NK-92 treated with Interleukin-12 subunit alpha and Interleukin-12 subunit beta, amount 100 ng/mL, for 24 hours (cell line): ENCODE results near the gene TMEM45B.
"Not testable (repeated sequence)": the region's sequence is repeated elsewhere in the genome, so short reads cannot be mapped to it uniquely, and the experiment has no call there.

Experiments
- DNase-seq: peaks from one replicate; lab custom pipeline; 2025; lab: John Stamatoyannopoulos, UW

The TMEM45B gene

DNA sequence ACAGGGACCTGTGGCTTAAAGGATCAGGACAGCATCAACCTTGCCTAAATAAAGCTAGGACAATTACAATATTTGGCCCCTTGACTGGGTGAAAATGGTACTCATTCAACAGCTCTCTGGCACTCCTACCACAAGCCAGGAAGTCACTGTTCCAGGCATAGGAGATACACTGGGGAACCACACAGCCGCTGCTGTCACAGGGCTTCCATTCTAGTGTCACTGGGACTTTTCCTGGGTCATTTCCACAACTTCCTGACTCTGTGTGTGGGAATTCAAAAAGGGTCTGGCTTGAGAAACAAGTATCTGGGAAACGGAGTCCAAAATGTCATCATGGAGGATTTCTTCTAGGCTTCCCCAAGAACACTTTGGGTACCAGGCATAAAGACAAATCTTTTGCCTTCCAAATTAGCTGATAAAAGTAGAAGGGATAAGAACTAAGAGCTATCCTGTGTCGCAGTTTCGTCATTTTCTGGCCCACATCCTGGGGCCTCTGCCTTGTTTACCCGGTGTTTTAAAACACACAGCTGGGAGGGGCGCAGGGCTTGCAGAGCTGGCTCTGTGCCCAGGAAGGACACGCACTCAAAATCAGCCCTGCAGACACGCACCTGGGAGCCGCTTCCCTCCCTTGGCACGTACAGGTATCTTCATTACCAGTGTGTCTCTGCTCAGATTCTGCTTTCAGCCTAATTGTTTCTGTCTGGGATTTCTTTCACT, 38.0 kb downstream of the TMEM45B start:
- peak; percentile 11 for DNase-seq

DNA sequence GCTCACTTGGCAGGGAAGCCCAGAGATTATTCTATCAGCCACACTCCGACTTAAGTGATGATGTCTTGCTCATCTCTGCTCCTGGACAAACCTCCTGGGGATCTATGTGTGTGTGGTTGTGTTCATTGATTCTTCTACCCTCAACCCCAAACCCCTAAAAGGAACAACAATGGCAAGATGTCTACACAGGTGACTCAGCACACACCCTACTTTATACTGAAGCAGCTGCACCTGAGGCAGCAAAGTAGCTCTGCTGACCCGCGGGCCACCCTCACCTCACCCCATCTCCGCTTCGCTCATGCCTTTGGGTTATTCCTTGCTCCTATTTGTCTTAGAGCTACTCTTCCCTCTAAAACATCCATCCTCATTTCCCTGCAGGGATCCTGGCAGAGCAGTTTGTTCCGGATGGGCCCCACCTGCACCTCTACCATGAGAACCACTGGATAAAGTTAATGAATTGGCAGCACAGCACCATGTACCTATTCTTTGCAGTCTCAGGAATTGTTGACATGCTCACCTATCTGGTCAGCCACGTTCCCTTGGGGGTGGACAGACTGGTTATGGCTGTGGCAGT, 38.7 kb downstream of the TMEM45B start:
- DNase-seq: no peak

DNA sequence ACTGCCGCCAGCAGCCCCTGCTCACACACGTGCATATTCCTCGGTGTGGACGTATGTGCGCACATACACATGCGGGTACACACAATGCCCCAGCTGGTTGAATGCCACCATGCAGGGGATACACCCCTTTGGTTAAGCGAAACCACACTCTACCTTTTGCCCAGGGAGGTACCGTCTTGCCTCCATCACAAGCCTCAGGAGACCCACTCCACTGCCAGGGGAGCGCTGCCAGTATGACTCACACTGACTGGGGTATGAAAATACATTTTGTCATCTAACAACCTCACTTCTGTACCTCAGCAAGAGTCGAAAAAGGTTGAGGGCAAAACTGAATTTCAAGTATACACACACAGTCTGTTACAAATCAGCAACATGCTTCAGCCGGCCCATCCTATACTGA, 39.4 kb downstream of the TMEM45B start:
- DNase-seq: no peak

DNA sequence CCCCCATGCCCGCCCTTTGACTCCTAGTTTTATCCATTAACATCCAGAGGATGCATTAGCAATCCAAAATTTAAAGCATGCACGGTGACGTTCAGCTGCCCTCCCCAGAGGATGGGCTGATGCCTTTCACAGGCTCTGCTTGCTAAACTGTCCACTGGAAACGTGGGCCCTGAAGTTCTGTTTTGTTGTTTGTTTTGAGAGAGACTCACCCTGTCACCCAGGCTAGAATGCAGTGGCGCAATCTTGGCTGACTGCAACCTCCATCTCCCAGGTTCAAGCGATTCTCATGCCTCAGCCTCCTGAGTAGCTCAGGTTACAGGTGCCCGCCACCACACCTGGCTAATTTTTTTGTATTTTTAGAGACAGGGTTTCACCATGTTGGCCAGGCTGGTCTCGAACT, 40.4 kb downstream of the TMEM45B start:
- no peak for DNase-seq

DNA sequence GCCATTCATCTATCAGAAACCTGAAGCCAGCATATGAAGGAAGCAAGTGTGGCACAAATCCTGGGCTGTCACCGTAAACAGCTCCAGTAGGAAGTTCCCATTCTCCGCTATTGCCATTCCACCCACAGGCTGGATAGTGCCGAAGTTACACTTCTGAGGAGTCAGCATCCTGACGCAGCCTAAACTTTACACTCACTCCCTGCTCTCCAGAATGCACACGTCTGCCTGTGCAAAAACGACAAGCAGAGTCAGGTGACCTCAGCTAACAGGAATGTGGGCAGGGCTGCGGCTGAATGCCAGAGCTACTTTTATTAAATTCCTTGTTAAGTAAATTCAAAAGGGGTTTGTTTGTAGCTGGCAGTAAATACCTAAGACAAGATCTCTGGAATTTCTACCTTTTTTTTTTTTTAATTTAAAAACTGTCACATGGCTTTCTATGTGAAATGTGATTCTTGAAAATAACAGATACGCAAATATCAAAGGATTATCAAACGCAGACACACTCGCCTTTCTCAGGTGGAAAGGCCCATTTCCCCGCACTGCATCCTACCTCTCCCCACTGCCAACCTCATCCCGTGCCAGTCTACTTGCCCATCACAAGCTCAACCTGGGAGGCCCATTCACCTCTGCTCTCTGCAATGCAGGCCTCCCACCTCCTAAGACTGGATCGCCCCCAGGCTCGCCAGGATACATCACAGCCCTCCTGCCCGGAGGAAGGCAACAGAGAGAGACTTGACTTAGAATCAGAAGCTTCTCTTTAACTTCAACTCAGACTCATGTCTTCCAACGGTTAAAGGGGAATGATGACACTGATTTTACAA, 46.3 kb downstream of the TMEM45B start:
- no peak for DNase-seq

DNA sequence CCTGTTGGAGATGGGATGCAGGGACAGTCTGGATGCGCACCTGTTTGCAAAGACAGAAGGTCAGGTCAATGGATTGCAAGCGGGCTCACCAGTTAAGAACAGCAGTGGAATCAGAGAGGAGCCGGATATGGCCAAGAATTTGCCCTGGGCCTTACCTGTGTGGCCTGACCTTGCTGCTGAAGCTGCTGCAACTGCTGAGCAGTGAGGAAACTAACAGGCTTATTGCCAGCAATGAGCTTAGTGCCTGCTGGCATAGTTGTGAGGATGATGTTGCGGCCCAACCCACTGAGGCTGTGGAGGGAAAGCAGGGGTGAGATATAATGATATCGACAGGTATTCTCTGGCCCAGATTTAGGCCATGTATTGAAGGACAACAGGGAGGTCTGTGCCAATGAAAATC, 49.2 kb downstream of the TMEM45B start:
- no peak for DNase-seq

DNA sequence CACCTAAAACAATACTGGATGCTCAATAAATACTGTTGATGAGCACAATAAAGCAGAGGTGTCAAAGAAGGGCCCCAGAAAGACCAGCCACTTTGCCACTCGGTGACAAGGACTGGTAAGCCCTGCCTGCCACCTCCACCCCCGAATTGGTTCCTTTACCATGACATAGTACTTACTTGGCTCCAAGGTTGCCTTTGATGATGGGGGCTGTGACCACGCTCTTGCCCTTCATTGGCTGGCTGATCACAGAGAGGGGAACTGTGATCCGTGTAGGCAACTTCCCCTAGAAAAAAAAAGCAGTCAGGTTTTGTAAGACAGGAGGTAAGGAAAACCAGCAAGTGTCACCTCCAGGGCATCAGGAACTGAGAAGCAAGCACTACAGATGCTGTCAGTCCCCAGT, 50.1 kb downstream of the TMEM45B start:
- DNase-seq: no peak

DNA sequence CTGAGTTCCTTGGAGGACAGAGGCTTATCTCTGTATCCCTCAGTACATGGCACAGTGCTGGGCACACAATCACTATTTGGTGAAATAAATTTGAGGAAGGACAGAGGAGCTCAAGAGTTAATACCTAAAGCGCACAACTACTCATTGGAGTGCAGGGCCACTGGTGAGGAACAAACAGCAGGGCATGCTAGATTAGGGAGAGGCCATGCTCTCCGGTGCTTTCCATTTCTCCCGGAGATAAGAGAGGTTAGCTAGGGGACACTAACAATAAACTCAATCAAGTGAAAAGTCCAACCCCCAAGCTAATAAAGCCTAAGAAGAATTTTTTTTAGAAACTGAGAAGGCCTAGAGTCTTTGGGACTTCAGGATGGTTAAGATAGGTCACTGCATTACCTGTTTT, 50.7 kb downstream of the TMEM45B start:
- DNase-seq: no peak

DNA sequence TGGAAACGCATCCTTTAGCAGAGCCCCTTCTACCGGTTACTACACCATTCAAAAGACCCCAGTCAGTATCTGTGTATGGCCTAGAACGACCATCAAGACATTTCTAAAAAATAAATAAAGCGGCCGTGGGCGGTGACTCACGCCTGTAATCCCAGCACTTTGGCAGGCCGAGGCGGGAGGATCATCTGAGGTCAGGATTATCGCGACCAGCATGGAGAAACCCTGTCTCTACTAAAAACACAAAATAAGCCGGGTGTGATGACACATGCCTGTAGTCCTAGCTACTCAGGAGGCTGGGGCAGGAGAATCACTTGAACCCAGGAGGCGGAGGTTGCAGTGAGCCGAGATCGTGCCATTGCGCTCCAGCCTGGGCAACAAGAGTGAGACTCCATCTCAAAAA, 53.0 kb downstream of the TMEM45B start:
- DNase-seq: not testable (repeated sequence)

DNA sequence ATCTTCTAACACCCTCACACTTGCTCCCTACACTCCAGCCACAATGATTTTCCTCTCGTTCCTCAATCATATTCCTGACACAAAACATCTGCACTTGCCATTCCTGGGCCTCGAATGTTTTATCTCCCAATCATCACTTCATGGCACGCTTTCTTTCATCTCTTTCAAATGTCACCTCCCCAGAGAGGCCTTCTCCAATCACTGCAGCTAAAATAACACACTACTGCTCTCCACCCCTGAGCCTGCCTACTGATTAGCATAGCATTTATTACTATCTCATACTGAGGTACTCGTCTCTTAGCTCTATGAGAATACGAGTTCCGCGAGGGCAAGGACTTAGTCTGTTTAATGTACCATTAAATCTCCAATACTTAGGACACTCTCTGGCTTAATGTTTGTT, 56.3 kb downstream of the TMEM45B start:
- DNase-seq: no peak

DNA sequence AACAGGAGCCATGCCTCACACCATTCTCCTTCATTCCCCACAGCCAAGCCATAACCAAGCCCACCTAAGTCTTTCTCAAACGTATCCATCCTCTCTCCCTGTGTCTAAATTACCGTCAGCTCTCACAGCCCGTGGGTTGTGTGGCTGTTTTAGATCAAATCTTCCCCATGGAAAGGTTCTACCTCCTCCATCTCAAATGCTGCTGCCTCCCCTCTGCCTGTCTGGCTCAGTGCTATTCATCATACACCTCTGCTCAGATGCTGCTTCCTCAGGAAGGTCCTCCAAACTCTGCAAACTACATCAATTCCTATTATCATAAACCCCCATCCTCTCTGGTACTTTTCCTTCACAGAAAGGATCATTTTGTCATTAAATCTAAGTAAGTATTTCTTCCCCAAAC, 64.7 kb downstream of the TMEM45B start:
- DNase-seq: no peak

DNA sequence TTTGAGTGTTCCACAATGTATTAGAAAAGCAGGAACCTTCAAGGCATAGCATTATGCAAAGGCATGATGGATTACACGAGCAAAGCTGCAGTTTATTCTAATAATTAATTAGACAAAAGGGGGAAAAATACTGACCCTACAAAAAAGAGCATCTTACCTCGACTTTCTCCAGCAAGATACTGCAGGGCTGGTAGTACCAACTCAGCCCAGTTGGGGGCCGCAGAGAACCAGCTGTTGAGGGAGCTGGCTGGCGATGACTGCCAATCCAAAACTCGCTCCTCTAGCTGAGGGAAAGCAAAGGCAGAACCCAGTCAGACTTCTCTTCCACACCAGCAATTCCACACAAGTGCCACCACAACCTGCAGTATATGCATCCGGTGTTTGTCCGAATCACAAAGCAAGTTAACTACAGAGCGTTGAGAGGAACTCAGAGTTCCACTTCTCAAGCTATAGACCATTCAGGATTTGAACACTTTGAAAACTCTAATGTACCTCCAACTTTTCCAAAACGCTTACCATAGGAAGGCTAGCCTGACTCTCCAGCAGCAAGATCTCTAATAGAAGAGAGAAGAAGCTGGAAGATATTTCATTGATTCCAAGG, 66.0 kb downstream of the TMEM45B start:
- DNase-seq: no peak

DNA sequence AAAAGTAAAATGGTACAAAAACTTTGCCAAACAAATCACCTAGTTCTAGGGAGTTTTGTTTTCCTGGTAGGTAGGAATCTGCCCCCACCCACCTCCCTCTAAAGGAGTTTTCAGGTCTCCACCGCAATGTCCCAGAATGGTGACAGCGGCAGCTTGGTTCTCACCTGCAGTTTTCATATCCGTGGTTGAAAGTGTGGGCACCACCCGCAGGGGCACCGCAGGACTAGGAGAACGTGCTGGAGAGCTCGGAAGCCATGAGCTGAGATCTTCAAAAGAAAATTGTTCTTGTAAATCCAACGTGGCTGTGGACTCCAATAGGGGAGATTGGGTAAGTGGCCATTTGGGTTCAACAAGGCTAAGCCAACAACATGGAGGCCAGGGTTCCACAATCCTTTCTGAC, 68.9 kb downstream of the TMEM45B start:
- DNase-seq: no peak

DNA sequence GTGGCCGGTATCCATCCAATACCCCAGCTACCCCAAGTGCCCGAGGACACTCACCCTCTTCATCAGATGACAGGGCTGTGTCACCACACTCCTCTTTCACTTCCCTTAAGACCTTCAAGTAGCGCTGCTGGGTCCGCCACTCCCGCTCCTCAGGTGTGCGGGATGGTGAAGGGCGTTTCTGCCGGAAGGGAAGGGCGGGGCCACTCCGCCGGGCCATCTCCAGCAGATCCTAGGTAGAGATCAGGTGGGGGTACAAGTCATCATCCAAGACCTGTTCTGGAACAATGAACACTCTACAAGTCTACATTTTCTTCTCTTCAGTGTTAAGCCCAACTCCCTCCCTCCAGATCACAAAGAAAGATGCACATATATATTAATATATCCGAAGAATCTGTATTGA, 69.7 kb downstream of the TMEM45B start:
- no peak for DNase-seq

DNA sequence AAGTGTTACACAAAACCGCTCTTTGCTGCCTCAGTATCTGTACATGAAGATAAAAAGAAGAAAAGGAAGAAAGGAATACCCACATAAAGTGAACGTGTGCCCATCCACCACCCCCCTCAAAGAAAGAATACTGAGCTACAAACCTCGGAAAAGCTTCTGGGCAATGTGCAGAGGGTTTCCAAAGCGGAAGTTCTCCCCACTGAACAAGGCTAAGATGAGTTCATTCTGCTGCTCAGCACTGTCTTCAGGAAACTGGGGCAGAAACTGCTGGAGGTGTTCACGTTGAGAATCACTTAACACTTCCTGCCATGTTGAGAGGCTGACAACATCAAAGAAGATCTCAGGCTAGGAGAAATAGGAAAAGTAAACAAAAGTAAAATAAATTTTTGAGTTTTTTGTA, 72.8 kb downstream of the TMEM45B start:
- DNase-seq: no peak

DNA sequence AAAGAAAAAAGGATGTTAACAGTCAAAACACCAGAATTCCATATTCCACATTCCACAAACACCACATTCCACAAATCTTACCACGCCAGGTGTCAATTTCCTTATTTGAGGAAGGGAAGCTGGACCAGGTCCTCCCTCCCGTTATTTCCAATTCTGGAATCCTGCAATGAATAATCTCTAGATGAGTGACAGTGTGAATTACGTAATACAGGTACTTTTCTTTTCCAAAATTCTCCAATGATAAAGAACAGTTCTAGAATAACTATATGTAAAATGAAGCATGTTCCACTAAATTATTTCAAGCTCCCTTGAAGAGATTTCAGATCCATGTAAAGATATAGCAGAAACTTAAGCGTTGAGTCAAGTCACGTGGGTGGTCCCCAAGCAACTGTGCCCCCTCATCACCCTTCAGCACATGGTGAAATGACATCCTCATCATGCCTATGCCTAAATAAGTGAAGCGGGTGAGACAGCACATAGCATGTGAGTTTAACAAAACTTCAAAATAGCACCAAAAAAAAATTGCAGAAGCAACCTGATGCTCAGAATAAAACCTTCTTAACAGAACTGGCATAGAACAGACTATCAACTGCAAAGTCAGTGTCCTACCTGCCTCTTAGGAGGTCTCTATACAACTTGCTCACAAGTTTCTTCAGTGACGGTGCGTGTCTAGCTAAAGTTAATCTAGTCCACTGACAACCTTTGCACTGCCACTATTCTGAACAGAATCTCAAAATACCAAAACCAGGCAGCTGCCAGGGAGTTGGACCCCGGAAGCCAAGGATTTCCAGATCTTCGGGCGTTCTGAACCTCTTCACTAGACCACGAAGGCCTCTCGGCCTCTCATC, 78.9 kb downstream of the TMEM45B start:
- no peak for DNase-seq

DNA sequence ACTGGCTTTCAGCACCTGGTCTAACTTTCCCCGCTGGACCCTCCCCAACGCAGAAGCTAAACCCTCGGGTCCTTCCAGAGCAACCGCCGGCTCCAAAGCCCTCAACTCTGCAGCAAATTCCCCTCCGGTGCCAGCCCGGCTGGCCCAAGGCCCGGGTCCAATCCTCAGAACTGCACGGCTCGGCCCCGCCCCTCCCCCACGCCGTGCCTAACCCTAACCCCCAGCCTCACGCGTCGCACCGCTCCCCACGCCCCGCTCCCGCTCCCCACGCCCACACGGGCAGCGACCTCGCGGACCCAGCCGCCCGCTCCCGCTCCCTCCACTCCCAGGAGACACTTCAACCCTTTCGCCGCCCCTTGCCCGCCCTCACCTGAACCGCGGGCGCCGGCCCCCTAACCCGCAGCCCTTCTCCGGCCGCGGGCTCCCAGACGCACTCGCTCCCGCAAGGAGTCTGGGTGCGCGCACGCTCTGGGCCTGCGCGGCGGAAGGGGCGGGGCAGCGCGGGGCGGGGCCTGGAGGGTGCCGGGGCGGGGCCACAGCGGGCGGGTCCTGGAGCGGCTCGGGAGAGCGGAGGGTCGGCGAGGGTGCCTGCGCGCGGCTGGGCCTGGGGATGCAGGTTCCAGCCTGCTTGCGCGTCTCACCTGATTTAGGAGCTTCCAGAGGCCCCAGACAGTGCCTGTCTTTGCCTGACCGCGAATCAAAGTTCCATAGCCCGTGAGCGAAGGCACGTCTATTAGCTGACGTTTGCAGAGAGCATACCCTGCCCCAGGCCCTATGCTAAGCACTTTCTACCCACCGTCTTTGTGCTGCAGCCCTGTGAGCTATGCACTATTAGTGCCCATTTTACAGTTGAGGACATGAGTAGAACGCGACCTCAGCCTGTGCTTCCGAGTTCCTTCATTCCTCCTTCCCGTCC, 79.7 kb downstream of the TMEM45B start, which contains the start of gene NFRKB:
Gene NFRKB (minus strand): TSS at position 453 of the 916 bp plus-strand sequence. CDS start 2,729 bp downstream, outside the sequence.
- peak; percentile 65 for DNase-seq

DNA sequence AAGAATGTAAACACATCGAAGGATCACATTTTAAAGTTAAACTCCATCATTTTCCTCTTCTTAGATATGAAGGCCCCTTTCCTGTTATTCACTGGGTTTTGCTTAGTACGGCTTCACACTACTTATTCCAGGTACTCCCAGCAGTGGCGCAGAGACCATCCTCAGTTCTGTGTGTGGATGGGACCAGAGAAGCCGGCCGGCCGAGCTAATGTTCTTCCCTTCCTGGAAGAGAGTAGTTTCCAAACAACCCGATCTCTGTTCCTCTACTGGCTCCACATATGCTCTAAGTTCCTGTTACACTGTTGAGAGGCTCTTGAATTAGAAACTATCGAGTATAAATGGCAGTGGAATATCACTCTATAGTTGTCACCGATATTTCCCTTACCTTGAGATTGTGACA, 80.4 kb downstream of the TMEM45B start:
- DNase-seq: no peak

DNA sequence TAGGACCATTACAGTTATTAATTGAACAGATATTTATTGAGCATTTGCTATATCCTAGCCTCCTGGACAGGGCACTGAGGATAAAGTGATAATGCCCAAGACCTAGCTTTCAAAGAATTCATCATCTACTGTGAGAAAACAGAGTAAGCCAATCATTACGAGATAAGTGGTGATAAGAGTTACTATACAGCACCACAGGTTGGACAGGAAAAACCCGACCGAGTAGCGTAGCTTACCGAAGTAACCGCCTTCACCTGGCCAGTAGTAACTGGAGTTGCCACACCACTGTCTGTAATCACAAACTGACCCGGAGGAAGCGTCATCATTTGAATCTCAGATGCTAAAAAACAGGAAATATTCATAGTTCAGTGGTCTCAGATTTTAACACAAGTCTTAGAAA, 89.8 kb downstream of the TMEM45B start:
- no peak for DNase-seq
